Astrocyte of the cerebellum (primary cell): ENCODE results near the gene TTLL4.
"Not testable (repeated sequence)": the region's sequence is repeated elsewhere in the genome, so short reads cannot be mapped to it uniquely, and the experiment has no call there.

Source experiments
- DNase-seq: peaks from one replicate; pipeline ENCODE4 v3.0.0-alpha.2; 2011; ENCODE audit warnings: low read depth
- H3K4me3 ChIP-seq: 2 replicates; pipeline ENCODE4 v1.5.1; 2011; ENCODE audit warnings: mild to moderate bottlenecking, low read depth, low read length, moderate library complexity
- CTCF ChIP-seq: IDR thresholded peaks from 2 replicates; pipeline ENCODE4 v1.5.1; 2012; ENCODE audit warnings: low read length, low read depth, moderate library complexity, mild to moderate bottlenecking; ENCODE audit errors: missing control alignments
- in situ Hi-C: cut with HindIII; loops from 2 replicates; pipeline ENCODE4 v1.10.0; 2017; ENCODE audit warnings: low sequenced_read_pairs

The TTLL4 gene

DNA sequence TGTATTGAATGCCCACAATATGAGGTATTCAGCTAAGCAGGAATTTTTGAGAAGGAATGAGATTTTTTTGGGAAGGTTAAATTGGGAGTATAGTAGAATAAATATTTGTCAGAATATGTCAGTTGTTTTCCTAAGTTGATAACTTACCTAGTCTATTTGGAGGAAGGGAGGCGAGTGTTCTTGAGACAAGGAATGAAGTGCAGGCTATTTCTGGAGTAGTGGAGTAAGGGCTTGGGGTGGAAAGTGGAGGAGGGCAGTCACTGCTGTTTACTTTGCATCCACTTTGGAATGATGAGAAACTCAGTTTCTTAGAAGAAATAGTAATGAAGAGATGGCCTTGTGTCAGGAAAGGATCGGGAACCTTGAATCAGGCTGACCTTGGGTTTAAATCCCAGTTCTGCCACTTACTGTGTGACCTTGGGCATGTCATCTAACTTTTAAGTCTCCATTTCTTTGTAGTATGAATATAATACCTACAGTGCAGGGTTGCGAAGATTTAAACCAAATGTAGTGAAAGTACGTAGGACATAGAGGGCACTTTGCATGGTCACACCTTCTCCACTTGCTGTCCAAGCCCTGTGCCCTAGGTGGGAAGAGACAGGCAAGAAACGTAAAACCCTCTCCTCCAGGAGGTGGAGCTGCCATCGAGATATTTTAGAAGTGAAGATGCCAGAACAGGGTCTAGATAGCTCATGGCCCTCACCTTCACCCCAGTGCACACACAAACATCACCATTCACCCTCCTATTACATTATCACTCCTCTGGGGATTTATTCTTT, 46.2 kb downstream of the TTLL4 start:
- in situ Hi-C loops, result no loop called here

DNA sequence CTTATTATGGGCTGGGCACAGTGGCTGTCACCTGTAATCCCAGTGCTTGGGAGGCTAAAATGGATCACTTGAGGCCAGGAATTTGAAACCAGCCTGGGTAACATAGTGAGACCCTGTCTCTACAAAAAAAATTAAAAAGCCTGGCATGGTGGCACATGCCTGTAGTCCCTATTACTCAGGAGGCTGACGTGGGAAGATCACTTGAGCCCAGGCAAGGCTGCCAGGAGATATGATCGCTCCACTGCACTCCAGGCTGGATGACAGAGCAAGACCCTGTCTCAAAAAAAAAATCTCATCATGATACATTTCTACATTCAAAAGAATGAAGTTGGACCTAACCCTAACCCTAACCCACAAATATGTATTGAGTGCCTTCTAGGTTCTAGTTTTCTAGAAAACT, 51.2 kb downstream of the TTLL4 start:
- H3K4me3 ChIP-seq, result no peak overlapping the region
- TF ChIP-seq CTCF, result no peak
- in situ Hi-C loops, result no loop called here
- no peak for DNase-seq

More for the DNA sequence above, 46.2 kb downstream of the TTLL4 start:
- TF ChIP-seq CTCF, result no peak
- no peak overlapping the region for H3K4me3 ChIP-seq
- DNase-seq, result no peak

- in situ Hi-C loops, H3K4me3 ChIP-seq, DNase-seq: not testable (repeated sequence)
Measured at GRCh38 chr2:218772759-218773158, 62.1 kb downstream of the TTLL4 start.

GRCh38 chr2:218773881-218774280, 63.2 kb downstream of the TTLL4 start:
- H3K4me3 ChIP-seq, result no peak overlapping the region
- DNase-seq, result no peak
- no peak for TF ChIP-seq CTCF
- in situ Hi-C loops, result no loop called here

DNA sequence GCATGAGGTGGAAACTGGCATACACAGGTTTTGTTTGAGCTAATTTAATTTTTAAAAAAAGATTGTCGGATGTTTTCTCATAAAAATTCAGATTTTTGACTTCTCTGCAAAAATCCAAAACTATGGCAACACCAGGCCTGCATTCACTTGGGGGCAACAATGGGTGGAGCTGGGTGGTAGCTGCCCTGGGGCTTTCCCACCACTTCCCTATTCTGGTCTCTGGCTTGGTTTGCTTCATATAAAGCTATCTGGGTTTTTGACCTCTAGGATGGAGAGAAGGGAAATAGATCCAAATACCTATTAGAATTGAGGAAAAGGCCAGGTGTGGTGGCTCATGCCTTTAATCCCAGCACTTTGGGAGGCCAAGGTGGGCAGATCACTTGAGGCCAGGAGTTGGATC, 65.9 kb downstream of the TTLL4 start:
- no peak for TF ChIP-seq CTCF
- H3K4me3 ChIP-seq, result no peak overlapping the region
- in situ Hi-C loops, result no loop called here
- DNase-seq, result no peak

DNA sequence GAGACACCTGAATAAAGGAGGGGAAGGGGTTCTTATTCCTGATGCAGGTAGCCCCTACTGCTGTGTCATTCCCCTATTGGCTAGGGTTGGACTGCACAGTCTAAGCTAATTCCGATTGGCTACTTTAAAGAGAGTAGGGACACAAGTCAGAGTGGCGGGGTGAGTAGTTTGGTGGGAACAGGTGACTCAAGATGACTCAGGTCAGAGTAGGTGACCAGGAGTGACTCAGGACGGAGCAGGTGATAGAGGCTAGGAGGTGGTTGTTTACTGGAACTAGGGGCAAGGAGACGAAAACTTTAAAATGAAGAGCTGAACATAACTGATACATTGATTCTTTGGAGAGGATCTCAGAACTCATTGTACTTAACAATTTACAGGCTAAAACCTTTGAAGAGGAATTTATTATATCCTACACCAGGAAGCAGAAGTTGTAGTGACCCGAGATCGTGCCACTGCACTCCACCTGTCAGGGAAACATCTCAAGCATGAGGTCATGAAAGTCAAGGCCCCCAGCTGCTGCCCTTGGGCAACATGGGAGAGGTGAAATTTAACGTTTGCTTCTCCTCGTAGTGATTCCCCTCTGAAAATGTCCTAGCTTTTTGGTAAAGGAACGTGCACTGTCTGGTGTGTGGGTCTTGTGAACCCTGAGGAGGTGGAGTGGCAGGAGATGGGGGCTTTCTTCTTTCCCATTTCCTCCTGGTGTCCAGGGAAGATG, 66.8 kb downstream of the TTLL4 start:
- DNase-seq, result no peak
- TF ChIP-seq CTCF, result no peak
- in situ Hi-C loops, result no loop called here
- no peak overlapping the region for H3K4me3 ChIP-seq

DNA sequence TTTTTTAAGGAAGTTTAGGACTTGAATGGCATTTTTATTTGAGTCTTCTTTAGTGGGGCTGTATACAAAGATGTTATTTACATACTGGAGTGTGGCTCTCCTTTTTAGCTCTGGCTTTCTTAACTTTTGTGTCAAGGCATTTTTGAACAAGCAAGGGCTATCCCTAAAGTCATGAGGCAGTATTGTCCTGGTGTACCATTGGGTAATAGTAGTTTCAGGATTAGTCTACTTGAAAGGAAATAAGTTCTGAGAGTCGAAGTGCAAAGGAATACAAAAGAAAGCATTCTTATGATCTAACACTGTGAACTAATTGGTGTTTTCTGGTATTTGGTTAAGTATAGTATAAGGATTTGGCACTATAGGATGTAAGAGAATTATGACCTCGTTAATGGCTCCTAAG, 69.4 kb downstream of the TTLL4 start:
- no peak for DNase-seq

More for the DNA sequence above, 69.4 kb downstream of the TTLL4 start:
- no peak overlapping the region for H3K4me3 ChIP-seq
- in situ Hi-C loops, result no loop called here
- TF ChIP-seq CTCF, result no peak
